Calu3 (cell line): ENCODE measurements around the gene MYL4. TPM values are rescaled to one million over a fixed set of nuclear protein-coding genes. Genes with fewer than 3 reads are reported as not detected.
"Not testable (repeated sequence)": the region's sequence is repeated elsewhere in the genome, so short reads cannot be mapped to it uniquely, and the experiment has no call there.

ENCODE experiments used
- BruUV-seq: library from RNA; stranded (reverse); fragments of 400-500 nt; replicated peaks from 2 replicates; lab custom pipeline; 2021; lab: Mats Ljungman, UMichigan
- CTCF ChIA-PET: fragments of 300-600 bp; sonication (Branson Sonifier 250); formaldehyde crosslinking; loops from one replicate; lab custom pipeline; 2022; ENCODE audit warnings: antibody characterized with exemption; lab: Charles Lee
- DNase-seq: peaks from one replicate; pipeline ENCODE4 v3.0.0; 2022
- H3K27ac Mint-ChIP-seq: one replicate; pipeline ENCODE4 v1.8.0; 2022; ENCODE audit warnings: mixed read lengths; ENCODE audit not compliant: unreplicated experiment
- H3K27me3 Mint-ChIP-seq: one replicate; pipeline ENCODE4 v1.8.0; 2022; ENCODE audit warnings: mixed read lengths; ENCODE audit not compliant: unreplicated experiment
- H3K36me3 Mint-ChIP-seq: one replicate; pipeline ENCODE4 v1.8.0; 2022; ENCODE audit warnings: mild to moderate bottlenecking, moderate library complexity, mixed read lengths; ENCODE audit not compliant: insufficient read depth, unreplicated experiment
- H3K4me1 Mint-ChIP-seq: one replicate; pipeline ENCODE4 v1.8.0; 2022; ENCODE audit warnings: mild to moderate bottlenecking, low read depth, mixed read lengths; ENCODE audit not compliant: unreplicated experiment
- H3K4me3 Mint-ChIP-seq: one replicate; pipeline ENCODE4 v1.8.0; 2022; ENCODE audit warnings: mild to moderate bottlenecking, low read depth, moderate library complexity, mixed read lengths; ENCODE audit not compliant: unreplicated experiment
- H3K9me3 Mint-ChIP-seq: one replicate; pipeline ENCODE4 v1.8.0; 2022; ENCODE audit warnings: low read depth, mixed read lengths; ENCODE audit not compliant: unreplicated experiment
- CTCF ChIP-seq: fragments of 200-600 bp; IDR thresholded peaks from one replicate; pipeline ENCODE4 v1.8.0; 2022; ENCODE audit warnings: antibody characterized with exemption; ENCODE audit not compliant: unreplicated experiment
- intact Hi-C: fragments of 100-400 bp; cut with micrococcal nuclease; formaldehyde crosslinking; loops from one replicate; pipeline ENCODE4 v1.10.0; 2022; ENCODE audit not compliant: unreplicated experiment
- total RNA-seq: library from RNA; stranded (reverse); gene quantifications from 2 replicates; pipeline ENCODE4 v1.2.3, GENCODE V29; 2022

Gene MYL4
- total RNA-seq, 1 experiment from 2014 or later: not detected

GRCh38 chr17:47214931-47215330 is 5.8 kb downstream of the MYL4 start:
- BruUV-seq: no TSS peak
- no peak overlapping the region for H3K27ac Mint-ChIP-seq
- H3K4me1 Mint-ChIP-seq: no peaks in the 10 kb centered on the region
- no peak overlapping the region for H3K4me3 Mint-ChIP-seq
- DNase-seq: no peak
- TF ChIP-seq CTCF: no peak
- intact Hi-C loops: no loop called here
- H3K9me3 Mint-ChIP-seq: no peaks in the 10 kb centered on the region
- no peaks in the 10 kb centered on the region for H3K36me3 Mint-ChIP-seq
- H3K27me3 Mint-ChIP-seq: peaks cover 26% of the 10 kb centered on the region
- CTCF ChIA-PET: no interaction called here

GRCh38 chr17:47216821-47217220 is 7.7 kb downstream of the MYL4 start:
- H3K4me1 Mint-ChIP-seq, H3K27ac Mint-ChIP-seq, BruUV-seq, DNase-seq, H3K4me3 Mint-ChIP-seq, H3K9me3 Mint-ChIP-seq, intact Hi-C loops, H3K36me3 Mint-ChIP-seq, CTCF ChIA-PET: not testable (repeated sequence)
- H3K27me3 Mint-ChIP-seq: peaks cover 16% of the 10 kb centered on the region

GRCh38 chr17:47217279-47217678 is 8.1 kb downstream of the MYL4 start:
- H3K4me1 Mint-ChIP-seq, BruUV-seq, H3K9me3 Mint-ChIP-seq, intact Hi-C loops, H3K4me3 Mint-ChIP-seq, H3K36me3 Mint-ChIP-seq, DNase-seq, CTCF ChIA-PET, H3K27ac Mint-ChIP-seq: not testable (repeated sequence)
- peaks cover 16% of the 10 kb centered on the region for H3K27me3 Mint-ChIP-seq

- Mint-ChIP-seq H3K4me3 (no peak overlapping the region), H3K27me3 (peaks cover 3% of the 10 kb centered on the region), H3K4me1 (peaks cover 17% of the 10 kb centered on the region), H3K27ac (no peak overlapping the region), H3K9me3 (peaks cover under 1% of the 10 kb centered on the region), H3K36me3 (no peaks in the 10 kb centered on the region)
- no peak for DNase-seq
- TF ChIP-seq CTCF: no peak
- intact Hi-C loops: no loop called here
- CTCF ChIA-PET: interaction anchor here (0.6 to 2.2 kb wide), 2 partner anchors 13 to 875 kb away, joined by 3 to 4 read pairs; no protein-coding TSS in a partner anchor
- no TSS peak for BruUV-seq
Measured at GRCh38 chr17:47218896-47219430, 9.8 kb downstream of the MYL4 start.

- no TSS peak for BruUV-seq
- no peaks in the 10 kb centered on the region for H3K27me3 Mint-ChIP-seq
- TF ChIP-seq CTCF: no peak
- intact Hi-C loops: no loop called here
- H3K27ac Mint-ChIP-seq: no peak overlapping the region
- peaks cover 2% of the 10 kb centered on the region for H3K9me3 Mint-ChIP-seq
- no peak for DNase-seq
- CTCF ChIA-PET: interaction anchor here (0.6 to 2.2 kb wide), 3 partner anchors 14 to 874 kb away, joined by 3 to 4 read pairs (median 4); no protein-coding TSS in a partner anchor
- no peaks in the 10 kb centered on the region for H3K36me3 Mint-ChIP-seq
- H3K4me3 Mint-ChIP-seq: no peak overlapping the region
- peaks cover 26% of the 10 kb centered on the region for H3K4me1 Mint-ChIP-seq
Measured at GRCh38 chr17:47219621-47220475, 10.7 kb downstream of the MYL4 start.
